Calu3 (cell line): ENCODE data around the gene HCN2. TPM values are rescaled to one million over a fixed set of nuclear protein-coding genes. Genes with fewer than 3 reads are reported as not detected.

Experiments
- BruUV-seq: library from RNA; stranded (reverse); fragments of 400-500 nt; replicated peaks from 2 replicates; lab custom pipeline; 2021; lab: Mats Ljungman, UMichigan
- CTCF ChIA-PET: fragments of 300-600 bp; sonication (Branson Sonifier 250); formaldehyde crosslinking; loops from one replicate; lab custom pipeline; 2022; ENCODE audit warnings: antibody characterized with exemption; lab: Charles Lee
- DNase-seq: peaks from one replicate; pipeline ENCODE4 v3.0.0; 2022
- H3K27ac Mint-ChIP-seq: one replicate; pipeline ENCODE4 v1.8.0; 2022; ENCODE audit warnings: mixed read lengths; ENCODE audit not compliant: unreplicated experiment
- H3K27me3 Mint-ChIP-seq: one replicate; pipeline ENCODE4 v1.8.0; 2022; ENCODE audit warnings: mixed read lengths; ENCODE audit not compliant: unreplicated experiment
- H3K36me3 Mint-ChIP-seq: one replicate; pipeline ENCODE4 v1.8.0; 2022; ENCODE audit warnings: mild to moderate bottlenecking, moderate library complexity, mixed read lengths; ENCODE audit not compliant: insufficient read depth, unreplicated experiment
- H3K4me1 Mint-ChIP-seq: one replicate; pipeline ENCODE4 v1.8.0; 2022; ENCODE audit warnings: mild to moderate bottlenecking, low read depth, mixed read lengths; ENCODE audit not compliant: unreplicated experiment
- H3K4me3 Mint-ChIP-seq: one replicate; pipeline ENCODE4 v1.8.0; 2022; ENCODE audit warnings: mild to moderate bottlenecking, low read depth, moderate library complexity, mixed read lengths; ENCODE audit not compliant: unreplicated experiment
- H3K9me3 Mint-ChIP-seq: one replicate; pipeline ENCODE4 v1.8.0; 2022; ENCODE audit warnings: low read depth, mixed read lengths; ENCODE audit not compliant: unreplicated experiment
- CTCF ChIP-seq: fragments of 200-600 bp; IDR thresholded peaks from one replicate; pipeline ENCODE4 v1.8.0; 2022; ENCODE audit warnings: antibody characterized with exemption; ENCODE audit not compliant: unreplicated experiment
- intact Hi-C: fragments of 100-400 bp; cut with micrococcal nuclease; formaldehyde crosslinking; loops from one replicate; pipeline ENCODE4 v1.10.0; 2022; ENCODE audit not compliant: unreplicated experiment
- total RNA-seq: library from RNA; stranded (reverse); gene quantifications from 2 replicates; pipeline ENCODE4 v1.2.3, GENCODE V29; 2022

The HCN2 gene
- total RNA-seq, 1 experiment from 2014 or later: 0.09 TPM

GRCh38 chr19:644789-645188, 55.1 kb downstream of the HCN2 start:
- Mint-ChIP-seq H3K4me3 (no peak overlapping the region), H3K27ac (no peak overlapping the region), H3K4me1 (no peaks in the 10 kb centered on the region), H3K9me3 (no peaks in the 10 kb centered on the region), H3K27me3 (peaks cover 2% of the 10 kb centered on the region), H3K36me3 (peaks cover 14% of the 10 kb centered on the region)
- intact Hi-C loops: no loop called here
- BruUV-seq: no TSS peak
- no peak for TF ChIP-seq CTCF
- DNase-seq: no peak
- CTCF ChIA-PET: no interaction called here

- Mint-ChIP-seq H3K4me1 (no peaks in the 10 kb centered on the region), H3K36me3 (peaks cover 14% of the 10 kb centered on the region), H3K9me3 (no peaks in the 10 kb centered on the region), H3K27me3 (no peaks in the 10 kb centered on the region), H3K4me3 (no peak overlapping the region), H3K27ac (no peak overlapping the region)
- TF ChIP-seq CTCF: no peak
- DNase-seq: no peak
- no TSS peak for BruUV-seq
- CTCF ChIA-PET: no interaction called here
- intact Hi-C loops: no loop called here
Observed at GRCh38 chr19:645912-646778, 56.5 kb downstream of the HCN2 start.

- no peaks in the 10 kb centered on the region for H3K27me3 Mint-ChIP-seq
- no peak for DNase-seq
- CTCF ChIA-PET: interaction anchor here (1.0 kb wide), 1 partner anchor 16 kb away, joined by 3 read pairs; the partner anchor contains the start of gene RNF126
- no TSS peak for BruUV-seq
- no peaks in the 10 kb centered on the region for H3K4me1 Mint-ChIP-seq
- H3K27ac Mint-ChIP-seq: no peak overlapping the region
- no peak overlapping the region for H3K4me3 Mint-ChIP-seq
- TF ChIP-seq CTCF: no peak
- H3K9me3 Mint-ChIP-seq: no peaks in the 10 kb centered on the region
- intact Hi-C loops: no loop called here
- peaks cover 19% of the 10 kb centered on the region for H3K36me3 Mint-ChIP-seq
Observed at GRCh38 chr19:646779-647565, 57.3 kb downstream of the HCN2 start.

GRCh38 chr19:647566-648284, 58.0 kb downstream of the HCN2 start:
- no peaks in the 10 kb centered on the region for H3K4me1 Mint-ChIP-seq
- H3K9me3 Mint-ChIP-seq: no peaks in the 10 kb centered on the region
- H3K36me3 Mint-ChIP-seq: peaks cover 19% of the 10 kb centered on the region
- no peak for DNase-seq
- intact Hi-C loops: no loop called here
- H3K27ac Mint-ChIP-seq: no peak overlapping the region
- no peak for TF ChIP-seq CTCF
- BruUV-seq: TSS peak; percentile 66
- CTCF ChIA-PET: interaction anchor here (0.6 to 1.0 kb wide), 2 partner anchors 15 to 1387 kb away, joined by 3 to 5 read pairs; partner anchors contain the start of gene RNF126
- H3K4me3 Mint-ChIP-seq: no peak overlapping the region
- no peaks in the 10 kb centered on the region for H3K27me3 Mint-ChIP-seq
